Cardiac ventricle fibroblast (primary cell): ENCODE results near the gene ORC5. TPM values are rescaled to one million over a fixed set of nuclear protein-coding genes. Genes with fewer than 3 reads are reported as not detected.

Source experiments
- total RNA-seq: library from RNA; depleted of rRNA; stranded (reverse); fragments of >200 nt; gene quantifications from 2 replicates; pipeline ENCODE4 v1.2.3, GENCODE V29; 2015

Gene ORC5
- 12.4 and 12.9 TPM in 2 replicates for total RNA-seq

DNA sequence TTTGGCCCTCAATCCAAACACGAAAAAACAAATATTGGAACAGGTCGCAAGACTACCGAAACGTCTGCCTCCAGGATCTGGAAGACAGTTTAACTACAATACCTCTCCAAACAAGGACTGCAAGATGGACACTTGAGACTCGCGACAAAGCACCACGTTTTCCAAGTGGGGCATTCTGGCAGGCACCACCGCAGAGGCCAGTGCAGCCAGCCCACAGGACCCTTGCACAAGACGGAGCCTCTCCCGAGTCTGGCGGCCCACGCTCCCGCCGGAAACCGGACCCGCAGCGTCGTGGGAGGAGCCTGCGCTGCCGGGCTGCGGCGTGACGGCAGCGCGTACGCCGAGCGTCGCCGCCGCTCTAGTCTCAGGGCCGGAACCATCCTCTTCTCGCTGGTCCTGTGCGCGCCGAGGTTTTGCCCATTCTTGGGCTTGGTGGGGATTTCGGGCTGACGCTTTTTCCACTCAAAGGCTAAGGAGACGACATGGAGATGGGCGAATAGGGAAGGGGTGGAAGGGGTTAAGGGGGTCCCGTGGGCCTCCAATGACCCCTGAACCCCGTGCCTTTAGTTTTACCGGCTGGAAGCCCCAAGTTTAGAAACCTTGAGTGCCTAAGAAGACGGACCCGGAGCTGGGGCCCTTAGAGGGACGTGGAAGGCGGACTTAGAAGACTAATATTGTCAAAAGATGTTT lies at the start of gene ORC5:
Gene ORC5, minus strand, starts transcription at position 283 of the 690 bp plus-strand sequence. Its CDS starts 109 bp downstream, at position 174.

Other genes with a start within 250 kb of the ORC5 start
- 0.12 and 0.39 TPM in 2 replicates for gene RELN, start 218.4 kb downstream of the ORC5 start, total RNA-seq
- gene LHFPL3, start 120.6 kb upstream of the ORC5 start, total RNA-seq = not detected in 2 replicates